Measurements from ENCODE around the gene SH3D19. TPM values are rescaled to one million over a fixed set of nuclear protein-coding genes. Genes with fewer than 3 reads are reported as not detected.
A peak's percentile ranks its signal among the peaks of the same experiment; 100 is the strongest.
"Not testable (repeated sequence)": the region's sequence is repeated elsewhere in the genome, so short reads cannot be mapped to it uniquely, and the experiment has no call there.

The SH3D19 gene
- total and polyA plus RNA-seq, 3 donors from 2014 or later: 40.6 to 58.6 (median 49.9) TPM

DNA sequence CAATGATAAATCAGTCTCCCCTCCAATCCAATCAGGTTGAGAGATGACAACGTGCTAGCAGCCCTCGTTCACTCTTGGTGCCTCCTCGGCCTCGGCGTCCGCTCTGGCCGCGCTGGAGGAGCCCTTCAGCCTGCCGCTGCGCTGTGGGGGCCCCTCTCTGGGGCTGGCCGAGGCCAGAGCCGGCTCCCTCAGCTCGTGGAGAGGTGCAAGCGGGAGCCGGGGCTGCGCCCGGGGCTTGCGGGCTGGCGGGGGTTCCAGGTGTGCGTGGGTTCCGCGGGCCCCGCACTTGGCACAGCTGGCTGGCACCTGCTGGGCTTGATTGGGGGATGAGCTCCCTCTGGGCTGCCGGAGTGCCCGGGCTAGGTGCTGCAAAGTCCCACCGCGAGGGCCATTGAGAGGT lies 89.4 kb downstream of the SH3D19 start:
- no peaks in the 10 kb centered on the region for H3K27me3 ChIP-seq
- no peak for DNase-seq
- no peak for TF ChIP-seq POLR2A (IDR thresholded peaks at IDR 0.05)
- TF ChIP-seq, protein P1, sequence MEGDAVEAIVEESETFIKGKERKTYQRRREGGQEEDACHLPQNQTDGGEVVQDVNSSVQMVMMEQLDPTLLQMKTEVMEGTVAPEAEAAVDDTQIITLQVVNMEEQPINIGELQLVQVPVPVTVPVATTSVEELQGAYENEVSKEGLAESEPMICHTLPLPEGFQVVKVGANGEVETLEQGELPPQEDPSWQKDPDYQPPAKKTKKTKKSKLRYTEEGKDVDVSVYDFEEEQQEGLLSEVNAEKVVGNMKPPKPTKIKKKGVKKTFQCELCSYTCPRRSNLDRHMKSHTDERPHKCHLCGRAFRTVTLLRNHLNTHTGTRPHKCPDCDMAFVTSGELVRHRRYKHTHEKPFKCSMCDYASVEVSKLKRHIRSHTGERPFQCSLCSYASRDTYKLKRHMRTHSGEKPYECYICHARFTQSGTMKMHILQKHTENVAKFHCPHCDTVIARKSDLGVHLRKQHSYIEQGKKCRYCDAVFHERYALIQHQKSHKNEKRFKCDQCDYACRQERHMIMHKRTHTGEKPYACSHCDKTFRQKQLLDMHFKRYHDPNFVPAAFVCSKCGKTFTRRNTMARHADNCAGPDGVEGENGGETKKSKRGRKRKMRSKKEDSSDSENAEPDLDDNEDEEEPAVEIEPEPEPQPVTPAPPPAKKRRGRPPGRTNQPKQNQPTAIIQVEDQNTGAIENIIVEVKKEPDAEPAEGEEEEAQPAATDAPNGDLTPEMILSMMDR (IDR thresholded peaks at IDR 0.05): no peak
- H3K4me1 ChIP-seq: peaks cover 14% of the 10 kb centered on the region
- H3K36me3 ChIP-seq (ENCODE audit: low read depth, missing control alignments): no peaks in the 10 kb centered on the region
- H3K27ac ChIP-seq: no peak overlapping the region
- intact Hi-C loops (cut with DNase I; ENCODE audit: low total_unique reads): no loop called here
- peak overlapping the region in 1 of 2 donors; percentile 9 for H3K4me3 ChIP-seq
- WGBS, 2 donors: 78% methylated on average over 26 of the region's 27 CpGs; no CpG with 5 or more reads in 1 of the 2 donors
- no peaks in the 10 kb centered on the region for H3K9me3 ChIP-seq

GRCh38 chr4:151235373-151235772 lies 90.0 kb downstream of the SH3D19 start:
- peaks cover 14% of the 10 kb centered on the region for H3K4me1 ChIP-seq
- DNase-seq; intact Hi-C loops (cut with DNase I; ENCODE audit: low total_unique reads); H3K27ac ChIP-seq; H3K4me3 ChIP-seq; H3K9me3 ChIP-seq; H3K27me3 ChIP-seq; H3K36me3 ChIP-seq (ENCODE audit: low read depth, missing control alignments): not testable (repeated sequence)
- 86 to 100% methylated on average over 1 of the region's 1 CpG for WGBS, 2 donors

DNA sequence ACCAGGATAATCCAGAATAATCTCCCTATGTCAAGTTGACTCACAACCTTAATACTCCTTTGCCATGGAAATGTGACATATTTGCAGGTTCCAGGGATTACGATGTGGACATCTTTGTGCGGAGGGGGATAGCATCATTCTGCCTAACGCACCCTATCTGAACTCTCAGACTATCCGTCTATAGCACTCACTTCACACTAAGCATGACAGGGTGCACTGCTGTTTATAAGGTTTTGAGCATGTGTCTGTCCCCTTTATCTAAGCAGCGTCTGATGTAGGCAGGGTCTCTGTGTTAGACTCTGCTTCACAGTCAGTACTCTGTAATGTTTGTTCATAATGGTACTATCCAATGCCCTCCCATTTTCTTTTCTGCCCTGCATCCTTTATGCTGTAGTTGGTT lies 91.8 kb downstream of the SH3D19 start:
- intact Hi-C loops (cut with DNase I; ENCODE audit: low total_unique reads): no loop called here
- TF ChIP-seq, protein P1 (IDR thresholded peaks at IDR 0.05): no peak
- no peak for TF ChIP-seq POLR2A (IDR thresholded peaks at IDR 0.05)
- Histone ChIP-seq H3K9me3 (no peaks in the 10 kb centered on the region), H3K27ac (no peak overlapping the region), H3K4me1 (peaks cover 14% of the 10 kb centered on the region), H3K36me3 (ENCODE audit: low read depth, missing control alignments) (no peaks in the 10 kb centered on the region), H3K4me3 (no peak overlapping the region), H3K27me3 (no peaks in the 10 kb centered on the region)
- DNase-seq: no peak
- 84 to 92% methylated on average over 5 of the region's 5 CpGs for WGBS, 2 donors

GRCh38 chr4:151231915-151232595 lies 93.3 kb downstream of the SH3D19 start:
- Histone ChIP-seq H3K27ac (peak overlapping the region in 1 of 2 donors; percentile 63), H3K27me3 (no peaks in the 10 kb centered on the region), H3K4me3 (no peak overlapping the region), H3K4me1 (peaks cover 17% of the 10 kb centered on the region), H3K36me3 (ENCODE audit: low read depth, missing control alignments) (no peaks in the 10 kb centered on the region), H3K9me3 (no peaks in the 10 kb centered on the region)
- TF ChIP-seq, protein P1 (IDR thresholded peaks at IDR 0.05): no peak
- TF ChIP-seq POLR2A (IDR thresholded peaks at IDR 0.05): no peak
- intact Hi-C loops (cut with DNase I; ENCODE audit: low total_unique reads): no loop called here
- no peak for DNase-seq
- 43 to 70% methylated on average over 7 of the region's 7 CpGs for WGBS, 2 donors

GRCh38 chr4:151228189-151229119 lies 97.0 kb downstream of the SH3D19 start:
- H3K4me1 ChIP-seq: peaks cover 17% of the 10 kb centered on the region
- no peaks in the 10 kb centered on the region for H3K9me3 ChIP-seq
- no peaks in the 10 kb centered on the region for H3K27me3 ChIP-seq
- no peak for TF ChIP-seq POLR2A (IDR thresholded peaks at IDR 0.05)
- TF ChIP-seq, protein P1 (IDR thresholded peaks at IDR 0.05): no peak
- H3K4me3 ChIP-seq: no peak overlapping the region
- intact Hi-C loops (cut with DNase I; ENCODE audit: low total_unique reads): no loop called here
- WGBS, 2 donors: 57 to 74% methylated on average over 6 of the region's 6 CpGs
- peak overlapping the region; percentile 4 to 57 for H3K27ac ChIP-seq
- no peaks in the 10 kb centered on the region for H3K36me3 ChIP-seq (ENCODE audit: low read depth, missing control alignments)
- DNase-seq: no peak

Measured in testis (tissue), 3 donors.